GM18526 (cell line): Measurements from ENCODE around the gene HSPA1L.
A peak's percentile ranks its signal among the peaks of the same experiment; 100 is the strongest.

ENCODE experiments used
- POLR2A ChIP-seq: IDR thresholded peaks from 3 replicates; pipeline ENCODE4 v1.6.1; 2011; ENCODE audit not compliant: insufficient read length; ENCODE audit errors: extremely low read depth

Gene HSPA1L

DNA sequence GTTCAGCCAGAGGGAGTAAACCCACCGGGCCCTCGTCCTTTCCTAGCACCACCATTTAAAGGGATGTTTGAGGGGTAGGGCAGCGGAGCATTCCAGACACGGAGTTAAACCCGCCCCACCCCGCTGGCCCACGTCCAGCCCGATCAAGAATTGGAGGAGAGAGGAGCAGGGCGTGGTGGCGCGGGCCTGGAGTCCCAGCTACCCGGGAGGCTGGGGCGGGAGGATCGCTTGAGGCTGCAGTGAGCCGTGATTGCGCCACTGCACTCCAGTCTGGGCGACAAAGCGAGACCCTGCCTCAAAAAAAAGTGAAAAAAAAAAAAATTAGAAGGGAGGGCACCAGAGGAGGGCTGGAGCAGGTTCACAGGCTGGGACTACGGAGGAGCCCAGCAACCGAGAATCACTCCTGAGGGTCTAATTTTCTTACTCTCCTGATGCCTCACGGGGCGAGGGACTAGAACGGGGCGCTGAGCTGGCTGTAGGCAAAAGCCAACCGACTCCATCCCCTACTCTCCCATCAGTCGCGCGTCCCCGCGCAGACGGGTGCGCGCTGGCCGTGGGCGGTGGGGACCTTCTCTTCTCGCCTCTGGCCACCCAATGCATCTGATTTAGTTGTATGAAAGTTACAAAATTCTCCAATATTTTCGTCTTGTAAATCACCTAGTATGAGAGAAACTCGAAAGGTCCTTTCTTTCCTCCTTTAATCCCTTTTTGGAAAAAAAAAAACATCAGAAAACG, 6.4 kb upstream of the HSPA1L start:
- peak; percentile 72 for TF ChIP-seq POLR2A

DNA sequence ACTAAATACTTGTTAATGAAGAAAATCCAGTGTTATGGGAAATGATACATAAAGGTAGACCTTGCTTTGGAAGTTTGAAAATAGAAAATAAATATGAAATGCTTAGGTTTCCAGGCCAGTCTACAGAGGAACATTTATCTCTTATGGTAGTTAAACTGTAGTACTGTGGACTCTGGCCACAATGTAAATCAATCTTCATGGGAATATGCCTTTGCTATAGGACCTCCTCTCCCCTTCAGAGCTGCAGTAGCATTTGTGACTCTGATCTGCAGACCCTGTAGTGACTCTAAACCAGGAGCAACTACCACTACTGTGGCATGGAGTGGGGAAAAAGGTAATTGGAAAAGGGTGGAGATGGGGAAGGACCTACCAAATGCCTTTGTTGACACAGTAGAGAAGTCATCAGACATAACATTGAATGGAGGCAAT, 4.8 kb upstream of the HSPA1L start:
- TF ChIP-seq POLR2A, result no peak

DNA sequence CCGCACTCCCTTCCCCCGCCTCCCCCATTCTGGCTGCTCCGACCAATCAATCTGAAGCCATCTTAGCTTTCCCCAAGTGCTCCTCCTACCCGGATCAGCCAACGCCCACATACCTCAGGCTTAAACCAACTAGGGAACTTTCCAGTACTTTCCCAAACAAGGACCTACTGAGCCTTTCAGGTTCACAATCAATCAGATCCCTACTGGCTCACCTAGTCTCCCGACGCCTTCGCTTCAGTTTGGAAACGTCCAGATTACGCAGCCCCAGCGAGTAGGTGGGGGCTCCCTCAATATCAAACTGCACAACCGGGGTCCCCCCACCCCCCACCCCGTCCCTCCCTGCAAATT, 432 bp downstream of the HSPA1L start:
- no peak for TF ChIP-seq POLR2A

DNA sequence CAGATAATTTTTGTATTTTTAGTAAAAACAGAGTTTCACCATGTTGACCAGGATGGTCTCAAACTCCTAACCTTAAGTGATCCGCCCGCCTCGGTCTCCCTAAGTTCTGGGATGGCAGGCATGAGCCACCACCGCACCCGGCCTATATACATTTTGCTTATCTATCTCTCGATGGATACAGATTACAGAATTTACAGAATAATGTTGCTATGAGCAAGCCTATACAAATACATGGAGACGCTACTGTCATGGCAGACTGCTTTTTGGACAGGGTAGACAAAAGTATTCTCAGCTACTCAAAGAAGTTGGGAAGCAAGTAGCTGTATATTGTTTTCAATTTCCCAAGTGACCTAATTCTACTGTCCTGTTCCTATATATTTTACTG, 1.6 kb downstream of the HSPA1L start:
- TF ChIP-seq POLR2A, result no peak

DNA sequence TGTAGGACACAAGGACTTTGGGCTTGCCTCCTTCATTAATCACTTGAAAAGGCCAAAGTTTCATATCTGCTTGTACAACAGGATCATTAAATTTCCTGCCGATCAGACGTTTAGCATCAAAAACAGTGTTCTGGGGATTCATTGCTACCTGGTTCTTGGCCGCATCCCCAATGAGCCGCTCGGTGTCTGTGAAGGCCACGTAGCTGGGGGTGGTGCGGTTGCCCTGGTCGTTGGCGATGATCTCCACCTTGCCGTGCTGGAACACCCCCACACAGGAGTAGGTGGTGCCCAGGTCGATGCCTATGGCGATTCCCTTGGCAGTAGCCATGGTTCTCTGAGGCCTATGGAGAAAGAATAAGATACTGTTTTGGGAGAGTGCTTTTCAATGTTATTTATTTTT, 3.4 kb downstream of the HSPA1L start:
- TF ChIP-seq POLR2A, result no peak

DNA sequence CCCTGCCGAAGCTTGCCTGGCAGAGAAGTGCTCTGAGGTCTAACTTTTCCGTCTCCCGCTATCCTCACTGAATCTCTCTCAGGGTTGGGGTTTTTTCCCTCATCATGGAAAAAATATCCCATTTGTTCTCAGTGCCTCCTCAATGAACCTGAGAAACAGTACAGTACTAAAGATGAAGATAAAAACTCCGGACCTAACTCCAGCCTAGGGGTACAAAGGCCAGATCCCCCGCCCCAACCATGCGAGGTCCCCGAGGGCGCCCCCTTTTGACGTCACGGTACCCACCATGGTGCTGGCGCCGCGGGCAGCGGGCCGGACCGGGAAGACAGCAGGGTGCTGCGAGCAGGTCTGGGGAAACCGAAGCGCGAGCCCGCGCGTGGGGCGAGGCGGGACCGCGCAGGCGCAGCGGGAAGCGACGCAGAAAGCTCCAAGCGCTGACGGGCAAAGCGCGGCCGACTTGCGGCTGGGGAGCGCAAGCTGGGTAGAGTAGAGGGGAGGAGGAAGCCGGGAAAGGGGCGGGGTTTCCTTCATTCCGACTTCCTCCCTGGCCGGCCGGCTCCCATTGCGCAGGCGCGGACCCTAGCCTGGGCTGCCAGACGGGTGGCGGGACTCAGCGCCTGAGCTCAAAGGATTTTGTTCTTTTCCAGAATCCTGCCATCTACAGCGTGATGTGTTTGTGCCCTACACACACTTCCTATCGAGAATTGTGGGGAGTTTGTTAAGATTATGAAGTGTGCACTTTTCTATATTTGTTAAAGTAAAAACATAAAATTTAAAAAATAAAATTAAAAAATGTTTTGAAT, 8.4 kb downstream of the HSPA1L start, which contains the start of gene LSM2:
Gene LSM2 (minus strand): TSS at position 497 of the 803 bp plus-strand sequence. CDS start 209 bp downstream, at position 288.
- TF ChIP-seq POLR2A, result peak; percentile 88

DNA sequence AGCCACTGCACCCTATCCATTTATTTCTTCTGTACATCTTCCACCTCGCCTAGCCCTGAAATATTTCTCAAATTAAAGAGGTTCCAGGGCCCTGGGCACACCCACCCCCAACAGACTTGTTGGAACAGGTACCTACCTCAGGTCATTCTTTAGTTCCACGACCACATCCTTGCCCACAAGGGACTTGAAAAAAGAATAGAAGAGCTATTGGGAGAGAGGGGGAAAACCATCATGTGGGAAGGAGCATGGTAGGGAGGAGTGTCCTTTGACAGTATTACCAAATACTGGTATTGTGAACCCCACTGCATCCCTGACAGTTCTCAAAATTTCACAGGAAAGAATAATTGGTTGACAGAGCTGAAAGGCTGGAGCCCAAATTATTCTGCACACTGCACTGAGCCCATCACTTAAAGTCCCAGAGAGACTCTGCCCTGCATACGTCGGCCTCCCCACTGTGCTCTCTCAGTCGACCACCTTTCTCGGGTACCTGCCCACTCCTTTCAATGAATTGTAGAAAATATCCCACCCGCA, 9.1 kb downstream of the HSPA1L start:
- no peak for TF ChIP-seq POLR2A

DNA sequence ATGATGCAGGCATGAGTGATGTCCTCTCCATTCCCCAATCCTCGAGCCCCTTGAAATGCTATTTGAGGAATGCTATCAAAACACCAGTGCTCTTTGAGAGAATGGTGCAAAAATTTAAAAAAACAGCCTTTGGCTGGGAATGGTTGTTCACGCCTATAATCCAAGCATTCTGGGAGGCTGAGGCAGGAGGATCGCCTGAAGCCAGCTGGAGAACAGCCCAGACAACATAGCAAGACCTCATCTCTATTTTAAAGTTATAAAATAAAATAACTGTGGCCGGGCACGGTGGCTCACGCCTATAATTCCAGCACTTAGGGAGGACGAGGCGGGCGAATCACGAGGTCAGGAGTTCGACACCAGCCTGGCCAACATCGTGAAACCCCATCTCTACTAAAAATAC, 15.3 kb downstream of the HSPA1L start:
- TF ChIP-seq POLR2A, result no peak

DNA sequence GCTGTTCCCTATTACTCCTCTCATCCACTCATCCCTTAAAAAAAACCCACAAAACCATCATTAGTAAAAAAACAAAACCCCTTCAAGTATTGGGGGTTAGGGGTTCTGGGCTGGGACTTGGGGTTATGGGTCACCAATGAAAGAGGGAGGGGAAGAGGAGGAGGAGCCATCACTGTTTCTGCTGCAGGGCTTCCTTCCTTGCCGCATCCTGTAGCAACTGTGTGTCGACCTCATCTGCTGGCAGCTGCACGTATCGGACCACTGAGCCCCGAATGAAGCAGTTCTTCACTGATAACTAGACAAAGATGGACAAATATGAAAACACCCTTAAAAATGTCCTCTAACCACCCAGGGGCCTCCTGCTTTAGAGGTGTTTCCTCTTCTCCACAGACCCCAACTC, 17.5 kb downstream of the HSPA1L start:
- TF ChIP-seq POLR2A, result no peak

DNA sequence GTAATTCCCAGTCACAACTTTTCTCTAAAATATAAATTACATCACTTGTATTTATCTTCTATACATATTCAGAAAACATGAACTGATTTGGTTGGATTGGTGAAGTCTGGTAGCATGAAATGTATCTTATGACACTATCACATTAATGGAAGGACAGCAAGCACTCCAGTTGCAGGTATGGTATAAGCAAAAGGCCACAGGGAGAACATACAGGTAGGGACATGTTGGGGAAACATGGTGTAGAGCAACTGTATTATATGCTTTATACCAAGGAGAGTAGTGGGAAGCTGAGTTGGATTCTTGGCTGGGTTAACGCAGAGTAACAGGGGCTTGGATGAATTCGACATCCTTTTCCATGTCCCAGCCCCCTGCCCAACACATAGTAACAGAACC, 18.1 kb downstream of the HSPA1L start:
- no peak for TF ChIP-seq POLR2A

DNA sequence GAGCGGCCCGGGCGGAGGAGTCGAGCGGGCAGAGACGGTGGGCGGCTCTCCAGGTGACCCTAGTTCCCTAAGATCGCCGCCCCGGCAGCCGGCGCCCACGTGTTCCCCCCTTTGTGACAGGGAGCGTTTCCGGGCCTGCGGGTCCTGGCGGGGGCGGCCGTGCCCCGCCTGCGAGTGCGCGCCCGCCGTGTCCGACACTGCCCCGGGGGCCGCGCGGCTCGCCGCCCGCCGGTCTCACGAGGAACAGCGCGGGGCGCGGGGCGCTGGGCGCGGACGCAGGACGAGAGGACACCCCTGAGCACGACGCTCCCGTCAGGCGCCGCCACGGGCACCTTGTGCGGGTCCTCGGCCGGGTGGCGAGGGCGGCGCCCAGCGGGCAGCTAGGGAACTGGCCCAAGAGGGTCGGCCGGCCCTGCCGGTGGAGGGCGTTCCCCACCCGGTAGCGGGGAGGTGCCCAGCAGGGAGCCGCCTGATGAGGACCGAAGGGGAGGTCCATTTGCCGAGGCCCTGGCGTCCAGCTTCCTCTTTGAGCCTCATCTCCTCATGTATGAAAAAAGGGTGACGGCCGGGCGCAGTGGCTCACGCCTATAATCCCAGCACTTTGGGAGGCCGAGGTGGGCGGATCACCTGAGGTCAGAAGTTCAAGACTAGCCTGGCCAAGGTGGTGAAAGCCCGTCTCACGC, 19.3 kb downstream of the HSPA1L start, which contains the start of gene VARS1:
Gene VARS1 (minus strand): TSS at position 137 of the 683 bp plus-strand sequence. CDS start 535 bp downstream, outside the sequence.
- peak; percentile 51 for TF ChIP-seq POLR2A

DNA sequence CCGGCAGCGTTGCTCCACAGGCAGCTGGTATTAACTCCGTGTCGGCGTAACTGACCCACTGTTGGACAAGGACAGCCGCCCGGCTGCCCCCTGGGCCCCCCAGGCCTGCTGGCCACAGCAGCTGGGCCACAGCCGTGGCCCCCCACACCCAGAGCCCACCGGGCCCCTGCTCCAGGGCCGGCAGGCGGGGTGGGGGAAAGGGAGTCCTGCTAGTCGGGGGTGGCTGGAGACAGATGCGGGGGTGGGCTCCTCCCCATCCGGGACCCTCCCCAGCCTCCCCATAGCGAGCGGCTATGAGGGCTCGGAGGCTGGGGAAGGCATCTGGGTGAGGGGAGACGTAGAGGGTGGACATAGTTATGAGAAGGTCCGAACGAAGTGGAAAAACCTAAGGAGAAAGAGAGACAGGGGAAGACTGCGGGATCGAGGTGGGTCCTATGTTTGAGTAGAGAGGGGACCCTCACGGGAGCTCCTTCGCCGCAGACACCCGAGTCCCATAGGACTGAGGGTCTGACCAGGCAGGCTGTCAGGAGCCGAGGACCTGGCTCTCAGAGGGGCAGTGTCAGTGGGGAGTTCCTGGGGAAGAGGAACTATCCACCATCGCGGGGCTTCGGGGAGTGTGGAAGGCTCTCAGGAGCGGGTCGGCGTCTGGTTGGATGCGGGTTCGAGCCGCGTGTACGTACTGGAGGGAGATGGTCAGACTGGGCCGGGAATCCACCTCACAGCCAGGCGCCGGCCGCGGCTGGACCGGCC, 20.0 kb downstream of the HSPA1L start:
- no peak for TF ChIP-seq POLR2A

DNA sequence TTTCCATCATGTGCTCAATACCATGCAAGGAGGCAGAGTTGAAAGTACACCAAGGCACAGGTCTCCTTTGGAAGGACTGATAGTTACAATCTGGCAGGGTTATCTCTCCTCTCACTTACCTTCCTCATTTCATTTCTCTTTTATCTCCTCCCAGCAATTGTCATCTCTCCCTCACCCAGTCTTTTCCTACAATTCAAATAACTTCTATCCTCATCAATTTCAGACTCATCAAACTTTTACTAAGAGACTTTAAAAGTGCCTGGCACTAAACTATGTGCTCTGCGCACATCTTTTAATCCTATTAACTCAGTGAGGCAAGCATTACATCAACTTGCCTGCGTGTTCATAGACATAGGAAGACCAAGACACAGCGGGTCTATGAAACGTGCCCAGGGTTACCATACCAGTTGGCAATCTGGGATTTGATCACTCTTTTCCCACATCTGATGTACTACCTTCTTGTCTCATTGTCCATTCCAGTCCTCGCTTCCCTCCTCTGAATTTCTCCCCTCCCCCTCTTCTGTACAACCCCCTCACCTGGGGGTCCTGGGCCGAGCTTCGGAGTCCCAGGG, 20.7 kb downstream of the HSPA1L start:
- TF ChIP-seq POLR2A, result no peak

DNA sequence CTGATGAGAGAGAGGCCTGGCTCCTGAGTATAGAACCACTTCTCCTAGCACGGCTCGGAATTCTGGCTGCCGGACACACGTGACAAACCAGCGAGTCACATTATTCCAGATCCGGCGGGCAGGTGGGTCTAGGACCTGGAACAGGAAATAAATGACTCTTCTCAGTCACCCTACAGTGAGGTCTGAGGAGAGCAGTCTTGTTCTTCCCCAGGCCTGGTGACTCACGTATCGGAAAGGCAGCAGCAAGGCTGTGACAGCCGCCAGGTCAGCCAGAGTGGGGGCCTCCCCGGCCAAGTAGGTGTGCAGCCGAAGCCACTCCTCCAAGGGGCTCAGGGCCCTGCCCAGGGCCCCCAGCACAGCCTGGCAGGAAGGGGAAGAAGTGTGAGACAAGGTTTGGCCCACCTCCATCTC, 22.3 kb downstream of the HSPA1L start:
- no peak for TF ChIP-seq POLR2A

DNA sequence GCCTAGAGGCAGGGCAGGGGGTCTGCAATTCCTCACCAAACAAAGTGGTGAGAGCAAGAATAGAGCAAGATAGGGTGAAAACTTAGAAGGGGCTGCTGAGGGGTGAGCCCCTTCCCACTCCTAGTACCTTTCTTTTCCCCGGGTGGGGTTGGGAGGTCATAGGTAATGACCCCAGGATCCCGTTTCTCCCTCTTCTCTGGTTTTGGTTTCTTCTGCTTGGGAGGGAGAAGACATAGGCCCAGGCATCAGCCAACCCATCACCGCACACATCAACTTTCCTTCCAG, 23.1 kb downstream of the HSPA1L start:
- TF ChIP-seq POLR2A, result no peak
